Transverse colon (tissue), 4 donors: ENCODE results near the gene MAST4. TPM values are rescaled to one million over a fixed set of nuclear protein-coding genes. Genes with fewer than 3 reads are reported as not detected.

Experiments used
- DNase-seq: peaks from one replicate; pipeline ENCODE4 v3.0.0-alpha.2; 2019
- H3K27ac ChIP-seq, 4 donors: fragments of 200-600 bp; sonication (generic); 2 replicates each; pipeline ENCODE4 v1.5.1; 2016 to 2018; ENCODE audit warnings: inconsistent platforms in 4 of 4
- H3K27me3 ChIP-seq: fragments of 200-600 bp; sonication (generic); 2 replicates; pipeline ENCODE4 v1.5.1; 2017; ENCODE audit warnings: inconsistent platforms
- H3K36me3 ChIP-seq, 4 donors: fragments of 200-600 bp; sonication (generic); 2 replicates each; pipeline ENCODE4 v1.5.1; 2017 to 2019; ENCODE audit warnings: inconsistent platforms in 4 of 4
- H3K4me1 ChIP-seq, 4 donors: fragments of 200-600 bp; sonication (generic); 2 replicates each; pipeline ENCODE4 v1.5.1; 2017 to 2020; ENCODE audit warnings: inconsistent platforms in 4 of 4
- H3K4me3 ChIP-seq, 4 donors: fragments of 200-600 bp; sonication (generic); 1 replicate in 1 of 4; 2 replicates in 3 of 4; pipeline versions ENCODE4 v1.5.1 to v1.6.1; 2017 to 2019; ENCODE audit warnings: inconsistent platforms in 4 of 4
- H3K9me3 ChIP-seq, 2 donors: fragments of 200-600 bp; sonication (generic); 2 replicates each; pipeline ENCODE4 v1.5.1; 2017 to 2019; ENCODE audit warnings: inconsistent platforms in 2 of 2
- EP300 ChIP-seq: sonication (generic); formaldehyde crosslinking; IDR thresholded peaks from one replicate; pipeline ENCODE4 v1.6.1; 2017; ENCODE audit warnings: antibody characterized with exemption, low read depth
- POLR2A ChIP-seq: fragments of 450-650 bp; IDR thresholded peaks from one replicate; pipeline ENCODE4 v1.6.1; 2016; ENCODE audit warnings: antibody characterized with exemption, mild to moderate bottlenecking, moderate library complexity
- POLR2AphosphoS5 ChIP-seq, 3 donors: sonication (generic); formaldehyde crosslinking; IDR thresholded peaks; one replicate each; pipeline ENCODE4 v1.6.1; 2016; ENCODE audit warnings: antibody characterized with exemption in 3 of 3
- WGBS, 2 donors: methylation state at CpG; one replicate each; pipeline ENCODE4 v1.1.5; 2018; ENCODE audit warnings: low coverage in 1 of 2; 5-methylcytosine and 5-hydroxymethylcytosine counted together
- in situ Hi-C, 4 donors: fragments of 200-750 bp; cut with MboI; loops; one replicate each; pipeline versions ENCODE4 v1.15.0 to v1.15.1; 2017; ENCODE audit warnings: low sequenced_read_pairs in 3 of 4, low pct_ligation_motif_present in 1 of 4, low pct_unique_long_range_greater_than_20kb in 1 of 4
- intact Hi-C: fragments of 100-400 bp; cut with DNase I; formaldehyde crosslinking; loops from one replicate; pipeline ENCODE4 v1.15.1; 2023; ENCODE audit warnings: low total_unique reads
- total RNA-seq, 4 donors: library from RNA; depleted of rRNA; stranded (reverse); fragments of >200 nt; gene quantifications; one replicate each; pipeline ENCODE4 v1.1.0, GENCODE V29; 2016
- TF ChIP-seq, protein P1 (sequence below), 5 experiments: fragments of 200-600 bp in 3 of 5; fragments of 450-650 bp in 2 of 5; sonication (generic) in 3 of 5; IDR thresholded peaks; 1 replicate in 2 of 5; 2 replicates in 3 of 5; pipeline ENCODE4 v1.5.1; 2016 to 2017; ENCODE audit warnings: antibody characterized with exemption in 5 of 5, inconsistent platforms in 3 of 5, mild to moderate bottlenecking in 2 of 5, moderate library complexity in 1 of 5

Gene MAST4
- total RNA-seq, 4 donors from 2014 or later = 20.3 to 46.8 (median 35.4) TPM

GRCh38 chr5:67037171-67037570, 441.0 kb downstream of the MAST4 start:
- TF ChIP-seq EP300 (no peak), POLR2A (no peak), POLR2AphosphoS5 (IDR thresholded peaks at IDR 0.05) (no peak)
- Histone ChIP-seq H3K4me1 (peaks cover 0 to 29% (median 7%) of the 10 kb centered on the region in 4 donors), H3K9me3 (no peaks in the 10 kb centered on the region), H3K36me3 (no peaks in the 10 kb centered on the region), H3K27me3 (no peaks in the 10 kb centered on the region), H3K27ac (no peak overlapping the region), H3K4me3 (no peak overlapping the region)
- in situ Hi-C loops (loop anchor here in 1 of 4 donors (10.0 kb wide), 1 partner anchor 48 kb away; no protein-coding TSS in a partner anchor), intact Hi-C loops (no loop called here)
- no peak for DNase-seq
- 68% methylated on average over 1 of the region's 1 CpG; no CpG with 5 or more reads in 1 of the 2 donors for WGBS, 2 donors

GRCh38 chr5:67038817-67039603, 442.8 kb downstream of the MAST4 start:
- Histone ChIP-seq H3K27me3 (no peaks in the 10 kb centered on the region), H3K27ac (peak overlapping the region in 1 of 4 donors; percentile 39), H3K4me3 (no peak overlapping the region), H3K4me1 (peaks cover 0 to 27% (median under 1%) of the 10 kb centered on the region in 4 donors), H3K9me3 (no peaks in the 10 kb centered on the region), H3K36me3 (no peaks in the 10 kb centered on the region)
- TF ChIP-seq, protein P1, sequence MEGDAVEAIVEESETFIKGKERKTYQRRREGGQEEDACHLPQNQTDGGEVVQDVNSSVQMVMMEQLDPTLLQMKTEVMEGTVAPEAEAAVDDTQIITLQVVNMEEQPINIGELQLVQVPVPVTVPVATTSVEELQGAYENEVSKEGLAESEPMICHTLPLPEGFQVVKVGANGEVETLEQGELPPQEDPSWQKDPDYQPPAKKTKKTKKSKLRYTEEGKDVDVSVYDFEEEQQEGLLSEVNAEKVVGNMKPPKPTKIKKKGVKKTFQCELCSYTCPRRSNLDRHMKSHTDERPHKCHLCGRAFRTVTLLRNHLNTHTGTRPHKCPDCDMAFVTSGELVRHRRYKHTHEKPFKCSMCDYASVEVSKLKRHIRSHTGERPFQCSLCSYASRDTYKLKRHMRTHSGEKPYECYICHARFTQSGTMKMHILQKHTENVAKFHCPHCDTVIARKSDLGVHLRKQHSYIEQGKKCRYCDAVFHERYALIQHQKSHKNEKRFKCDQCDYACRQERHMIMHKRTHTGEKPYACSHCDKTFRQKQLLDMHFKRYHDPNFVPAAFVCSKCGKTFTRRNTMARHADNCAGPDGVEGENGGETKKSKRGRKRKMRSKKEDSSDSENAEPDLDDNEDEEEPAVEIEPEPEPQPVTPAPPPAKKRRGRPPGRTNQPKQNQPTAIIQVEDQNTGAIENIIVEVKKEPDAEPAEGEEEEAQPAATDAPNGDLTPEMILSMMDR (IDR thresholded peaks at IDR 0.05) = no peak
- no peak for TF ChIP-seq EP300
- peak in 1 of 3 donors; percentile 14 for TF ChIP-seq POLR2AphosphoS5 (IDR thresholded peaks at IDR 0.05)
- in situ Hi-C loops (loop anchor here in 1 of 4 donors (10.0 kb wide), 1 partner anchor 46 kb away; no protein-coding TSS in a partner anchor), intact Hi-C loops (no loop called here)
- 51 to 78% methylated on average over 4 of the region's 4 CpGs for WGBS, 2 donors
- no peak for DNase-seq

DNA sequence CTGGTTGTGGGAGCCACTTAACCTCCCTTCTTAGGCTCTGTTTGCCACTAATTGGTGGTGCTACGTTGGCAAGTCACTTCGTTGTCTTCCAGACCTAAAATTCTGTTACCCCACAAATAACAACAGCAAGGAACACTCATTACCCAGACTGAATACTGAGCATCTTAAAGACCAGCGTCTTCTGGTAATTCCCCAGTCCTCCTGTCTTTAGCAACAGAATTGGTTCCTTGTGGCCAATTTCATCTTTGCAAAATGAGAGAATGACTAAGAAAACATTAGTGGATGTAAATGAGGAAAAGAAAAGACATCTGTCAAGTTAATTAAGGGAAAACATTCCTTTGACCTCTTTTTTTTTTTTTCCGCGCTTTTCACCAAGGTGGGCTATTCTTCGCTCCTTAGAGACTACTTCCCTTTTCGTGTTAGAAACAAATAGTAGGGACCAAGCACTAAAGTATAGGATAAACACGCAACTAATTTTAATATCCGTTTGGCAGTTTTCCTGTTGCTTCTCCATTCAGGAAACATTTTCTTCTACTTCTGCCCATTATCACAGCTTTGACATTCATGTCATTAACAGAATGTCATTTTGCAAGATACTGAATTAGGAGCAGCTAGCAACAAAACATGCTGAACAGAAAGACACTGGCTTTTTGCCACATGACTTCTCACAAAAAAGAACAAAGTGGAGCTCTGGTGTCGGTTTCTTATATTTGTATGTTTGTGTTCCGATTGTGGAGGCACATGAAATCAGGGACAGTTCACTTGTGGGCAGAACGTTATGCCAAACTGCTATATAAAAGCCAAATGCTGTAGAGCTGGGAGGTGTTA, 446.2 kb downstream of the MAST4 start:
- H3K27me3 ChIP-seq = no peaks in the 10 kb centered on the region
- no peaks in the 10 kb centered on the region for H3K9me3 ChIP-seq
- no peak for TF ChIP-seq POLR2A
- TF ChIP-seq POLR2AphosphoS5 (IDR thresholded peaks at IDR 0.05) = no peak
- TF ChIP-seq EP300 = no peak
- H3K4me1 ChIP-seq = peaks cover 0 to 27% (median 2%) of the 10 kb centered on the region in 4 donors
- no peak overlapping the region for H3K27ac ChIP-seq
- in situ Hi-C loops = no loop called here
- intact Hi-C loops = no loop called here
- DNase-seq = no peak
- 65 to 78% methylated on average over 12 of the region's 12 CpGs for WGBS, 2 donors
- no peaks in the 10 kb centered on the region for H3K36me3 ChIP-seq
- H3K4me3 ChIP-seq = no peak overlapping the region

- H3K27me3 ChIP-seq = no peaks in the 10 kb centered on the region
- WGBS, 2 donors = 92 to 95% methylated on average over 2 to 3 of the region's 3 CpGs
- no peaks in the 10 kb centered on the region for H3K9me3 ChIP-seq
- no peak overlapping the region for H3K27ac ChIP-seq
- TF ChIP-seq, protein P1 (IDR thresholded peaks at IDR 0.05) = no peak
- TF ChIP-seq POLR2AphosphoS5 (IDR thresholded peaks at IDR 0.05) (no peak), EP300 (no peak), POLR2A (no peak)
- peaks cover 0 to 27% (median 2%) of the 10 kb centered on the region in 4 donors for H3K4me1 ChIP-seq
- intact Hi-C loops (no loop called here), in situ Hi-C loops (no loop called here)
- no peak for DNase-seq
- no peak overlapping the region for H3K4me3 ChIP-seq
- no peaks in the 10 kb centered on the region for H3K36me3 ChIP-seq
These were observed 447.8 kb downstream of the MAST4 start for GRCh38 chr5:67043796-67044511.
